BLaER1 treated with 17β-estradiol and CSF1 and Interleukin-3, amounts not matched to agents 10 nM and 100 nM (cell line): ENCODE data around the gene CDKAL1.
"Not testable (repeated sequence)": the region's sequence is repeated elsewhere in the genome, so short reads cannot be mapped to it uniquely, and the experiment has no call there.

Experiments
- H3K27ac ChIP-seq, 11 experiments: shearing (Covaris generic); formaldehyde crosslinking; 2 replicates each; pipeline ENCODE4 v1.8.1; 2022
- H3K27me3 ChIP-seq, 11 experiments: shearing (Covaris generic); formaldehyde crosslinking; 2 replicates each; pipeline ENCODE4 v1.8.1; 2022
- H3K36me3 ChIP-seq, 11 experiments: shearing (Covaris generic); formaldehyde crosslinking; 2 replicates each; pipeline ENCODE4 v1.8.1; 2022
- H3K4me1 ChIP-seq, 10 experiments: shearing (Covaris generic); formaldehyde crosslinking; 2 replicates each; pipeline ENCODE4 v1.8.1; 2022
- H3K4me2 ChIP-seq, 11 experiments: shearing (Covaris generic); formaldehyde crosslinking; 2 replicates each; pipeline ENCODE4 v1.8.1; 2022
- H3K4me3 ChIP-seq, 10 experiments: shearing (Covaris generic); formaldehyde crosslinking; 2 replicates each; pipeline ENCODE4 v1.8.1; 2022
- H3K9ac ChIP-seq, 11 experiments: shearing (Covaris generic); formaldehyde crosslinking; 2 replicates each; pipeline ENCODE4 v1.8.1; 2022
- H3K9me3 ChIP-seq, 11 experiments: shearing (Covaris generic); formaldehyde crosslinking; replicated peaks in 1 of 11; 2 replicates each; pipeline ENCODE4 v1.8.1; 2022
- H4K20me1 ChIP-seq, 11 experiments: shearing (Covaris generic); formaldehyde crosslinking; 2 replicates each; pipeline ENCODE4 v1.8.1; 2022
- Cebpa-rat ChIP-seq, 11 experiments: shearing (Covaris generic); IDR thresholded peaks; 2 replicates each; pipeline ENCODE4 v1.8.1; 2022

Gene CDKAL1

GRCh38 chr6:20599302-20600051, 65.2 kb downstream of the CDKAL1 start:
- H3K9ac ChIP-seq: no peak overlapping the region
- peaks cover 14 to 31% (median 21%) of the 10 kb centered on the region in 11 experiments; a peak in 20 of 22 replicates for H3K9me3 ChIP-seq
- no peak overlapping the region for H3K27ac ChIP-seq
- H3K36me3 ChIP-seq: peaks cover 21 to 56% (median 33%) of the 10 kb centered on the region in 11 experiments
- no peak overlapping the region for H3K4me2 ChIP-seq
- H3K4me1 ChIP-seq: no peaks in the 10 kb centered on the region
- H4K20me1 ChIP-seq: no peaks in the 10 kb centered on the region
- no peaks in the 10 kb centered on the region for H3K27me3 ChIP-seq
- H3K4me3 ChIP-seq: no peak overlapping the region
- TF ChIP-seq Cebpa-rat (IDR thresholded peaks at IDR 0.05): no peak

- no peak overlapping the region for H3K27ac ChIP-seq
- no peaks in the 10 kb centered on the region for H3K4me1 ChIP-seq
- no peak overlapping the region for H3K4me2 ChIP-seq
- H3K9ac ChIP-seq: no peak overlapping the region
- H3K36me3 ChIP-seq: peaks cover 16 to 47% (median 31%) of the 10 kb centered on the region in 11 experiments
- no peak overlapping the region for H3K4me3 ChIP-seq
- H4K20me1 ChIP-seq: 0 out of 22 replicates have a peak, but pooled peaks cover 0 to 3% (median 0%) of the 10 kb centered on the region in 11 experiments
- no peaks in the 10 kb centered on the region for H3K27me3 ChIP-seq
- TF ChIP-seq Cebpa-rat (IDR thresholded peaks at IDR 0.05): no peak
- H3K9me3 ChIP-seq: peaks cover 3 to 17% (median 10%) of the 10 kb centered on the region in 11 experiments; a peak in 20 of 22 replicates
These were observed 66.6 kb downstream of the CDKAL1 start for GRCh38 chr6:20600831-20601230.

- Histone ChIP-seq H3K27ac (no peak overlapping the region), H3K36me3 (peaks cover 0 to 27% (median 13%) of the 10 kb centered on the region in 11 experiments; a peak in 10 of 22 replicates), H3K4me3 (no peak overlapping the region), H4K20me1 (0 out of 22 replicates have a peak, but pooled peaks cover 0 to 3% (median 0%) of the 10 kb centered on the region in 11 experiments), H3K27me3 (no peaks in the 10 kb centered on the region), H3K9me3 (0 out of 22 replicates have a peak, but pooled peaks cover 0 to 3% (median 0%) of the 10 kb centered on the region in 11 experiments), H3K4me1 (no peaks in the 10 kb centered on the region), H3K9ac (no peak overlapping the region), H3K4me2 (no peak overlapping the region)
- no peak for TF ChIP-seq Cebpa-rat (IDR thresholded peaks at IDR 0.05)
These were observed 69.9 kb downstream of the CDKAL1 start for GRCh38 chr6:20604159-20604558.

GRCh38 chr6:20605061-20605460, 70.8 kb downstream of the CDKAL1 start:
- no peaks in the 10 kb centered on the region for H3K27me3 ChIP-seq
- no peak for TF ChIP-seq Cebpa-rat (IDR thresholded peaks at IDR 0.05)
- no peaks in the 10 kb centered on the region for H3K4me1 ChIP-seq
- peaks cover 0 to 9% (median 4%) of the 10 kb centered on the region in 11 experiments; a peak in 11 of 22 replicates for H3K9me3 ChIP-seq
- no peak overlapping the region for H3K9ac ChIP-seq
- no peak overlapping the region for H3K27ac ChIP-seq
- H4K20me1 ChIP-seq: 0 out of 22 replicates have a peak, but pooled peaks cover 0 to 3% (median 0%) of the 10 kb centered on the region in 11 experiments
- H3K4me2 ChIP-seq: no peak overlapping the region
- no peak overlapping the region for H3K4me3 ChIP-seq
- peaks cover 0 to 28% (median 17%) of the 10 kb centered on the region in 11 experiments; a peak in 13 of 22 replicates for H3K36me3 ChIP-seq

- H4K20me1 ChIP-seq: 0 out of 22 replicates have a peak, but pooled peaks cover 0 to 3% (median 0%) of the 10 kb centered on the region in 11 experiments
- peaks cover 0 to 10% (median 5%) of the 10 kb centered on the region in 11 experiments; a peak in 11 of 22 replicates for H3K9me3 ChIP-seq
- no peak for TF ChIP-seq Cebpa-rat (IDR thresholded peaks at IDR 0.05)
- H3K4me3 ChIP-seq: no peak overlapping the region
- no peak overlapping the region for H3K4me2 ChIP-seq
- no peak overlapping the region for H3K9ac ChIP-seq
- H3K27me3 ChIP-seq: no peaks in the 10 kb centered on the region
- H3K4me1 ChIP-seq: no peaks in the 10 kb centered on the region
- H3K36me3 ChIP-seq: peaks cover 0 to 28% (median 17%) of the 10 kb centered on the region in 11 experiments; a peak in 13 of 22 replicates
- H3K27ac ChIP-seq: no peak overlapping the region
These were observed 71.3 kb downstream of the CDKAL1 start for GRCh38 chr6:20605581-20605980.

- Histone ChIP-seq H3K4me3 (no peak overlapping the region), H3K9me3 (peaks cover 0 to 10% (median 5%) of the 10 kb centered on the region in 11 experiments; a peak in 11 of 22 replicates), H3K4me2 (no peak overlapping the region), H3K36me3 (peaks cover 0 to 28% (median 17%) of the 10 kb centered on the region in 11 experiments; a peak in 15 of 22 replicates), H4K20me1 (0 out of 22 replicates have a peak, but pooled peaks cover 0 to 3% (median 0%) of the 10 kb centered on the region in 11 experiments), H3K9ac (no peak overlapping the region), H3K27me3 (no peaks in the 10 kb centered on the region), H3K4me1 (no peaks in the 10 kb centered on the region), H3K27ac (no peak overlapping the region)
- no peak for TF ChIP-seq Cebpa-rat (IDR thresholded peaks at IDR 0.05)
These were observed 72.6 kb downstream of the CDKAL1 start for GRCh38 chr6:20606831-20607230.

GRCh38 chr6:20608356-20608755, 74.1 kb downstream of the CDKAL1 start:
- TF ChIP-seq Cebpa-rat (IDR thresholded peaks at IDR 0.05): no peak
- Histone ChIP-seq H3K4me3 (no peak overlapping the region), H3K9ac (no peak overlapping the region), H3K4me1 (no peaks in the 10 kb centered on the region), H4K20me1 (0 out of 22 replicates have a peak, but pooled peaks cover 0 to 3% (median 0%) of the 10 kb centered on the region in 11 experiments), H3K4me2 (no peak overlapping the region), H3K36me3 (peaks cover 0 to 23% (median 6%) of the 10 kb centered on the region in 11 experiments; a peak in 15 of 22 replicates), H3K9me3 (peaks cover 0 to 9% (median 5%) of the 10 kb centered on the region in 11 experiments; a peak in 11 of 22 replicates), H3K27me3 (no peaks in the 10 kb centered on the region), H3K27ac (no peak overlapping the region)

GRCh38 chr6:20608905-20609304, 74.6 kb downstream of the CDKAL1 start:
- H3K27me3 ChIP-seq: no peaks in the 10 kb centered on the region
- peaks cover 0 to 9% (median 5%) of the 10 kb centered on the region in 11 experiments; a peak in 11 of 22 replicates for H3K9me3 ChIP-seq
- no peak overlapping the region for H3K9ac ChIP-seq
- H4K20me1 ChIP-seq: 0 out of 22 replicates have a peak, but pooled peaks cover 0 to 3% (median 0%) of the 10 kb centered on the region in 11 experiments
- no peak overlapping the region for H3K4me3 ChIP-seq
- H3K4me2 ChIP-seq: no peak overlapping the region
- H3K36me3 ChIP-seq: peaks cover 0 to 20% (median 5%) of the 10 kb centered on the region in 11 experiments; a peak in 15 of 22 replicates
- H3K27ac ChIP-seq: no peak overlapping the region
- H3K4me1 ChIP-seq: no peaks in the 10 kb centered on the region
- no peak for TF ChIP-seq Cebpa-rat (IDR thresholded peaks at IDR 0.05)

- H3K4me2 ChIP-seq, H3K4me3 ChIP-seq, H3K9me3 ChIP-seq, H3K27me3 ChIP-seq, H3K9ac ChIP-seq, H3K27ac ChIP-seq, H4K20me1 ChIP-seq, H3K4me1 ChIP-seq: not testable (repeated sequence)
- H3K36me3 ChIP-seq: peaks cover 0 to 11% (median 4%) of the 10 kb centered on the region in 11 experiments; a peak in 11 of 22 replicates
These were observed 75.7 kb downstream of the CDKAL1 start for GRCh38 chr6:20609924-20610323.
